Transverse colon (tissue), 4 donors: ENCODE data around the gene PI4K2A. TPM values are rescaled to one million over a fixed set of nuclear protein-coding genes. Genes with fewer than 3 reads are reported as not detected.

Experiments
- DNase-seq: peaks from one replicate; pipeline ENCODE4 v3.0.0-alpha.2; 2019
- H3K27ac ChIP-seq, 4 donors: fragments of 200-600 bp; sonication (generic); 2 replicates each; pipeline ENCODE4 v1.5.1; 2016 to 2018; ENCODE audit warnings: inconsistent platforms in 4 of 4
- H3K27me3 ChIP-seq: fragments of 200-600 bp; sonication (generic); 2 replicates; pipeline ENCODE4 v1.5.1; 2017; ENCODE audit warnings: inconsistent platforms
- H3K36me3 ChIP-seq, 4 donors: fragments of 200-600 bp; sonication (generic); 2 replicates each; pipeline ENCODE4 v1.5.1; 2017 to 2019; ENCODE audit warnings: inconsistent platforms in 4 of 4
- H3K4me1 ChIP-seq, 4 donors: fragments of 200-600 bp; sonication (generic); 2 replicates each; pipeline ENCODE4 v1.5.1; 2017 to 2020; ENCODE audit warnings: inconsistent platforms in 4 of 4
- H3K4me3 ChIP-seq, 4 donors: fragments of 200-600 bp; sonication (generic); 1 replicate in 1 of 4; 2 replicates in 3 of 4; pipeline versions ENCODE4 v1.5.1 to v1.6.1; 2017 to 2019; ENCODE audit warnings: inconsistent platforms in 4 of 4
- H3K9me3 ChIP-seq, 2 donors: fragments of 200-600 bp; sonication (generic); 2 replicates each; pipeline ENCODE4 v1.5.1; 2017 to 2019; ENCODE audit warnings: inconsistent platforms in 2 of 2
- EP300 ChIP-seq: sonication (generic); formaldehyde crosslinking; IDR thresholded peaks from one replicate; pipeline ENCODE4 v1.6.1; 2017; ENCODE audit warnings: antibody characterized with exemption, low read depth
- POLR2A ChIP-seq: fragments of 450-650 bp; IDR thresholded peaks from one replicate; pipeline ENCODE4 v1.6.1; 2016; ENCODE audit warnings: antibody characterized with exemption, mild to moderate bottlenecking, moderate library complexity
- POLR2AphosphoS5 ChIP-seq, 3 donors: sonication (generic); formaldehyde crosslinking; IDR thresholded peaks; one replicate each; pipeline ENCODE4 v1.6.1; 2016; ENCODE audit warnings: antibody characterized with exemption in 3 of 3
- WGBS, 2 donors: methylation state at CpG; one replicate each; pipeline ENCODE4 v1.1.5; 2018; ENCODE audit warnings: low coverage in 1 of 2; 5-methylcytosine and 5-hydroxymethylcytosine counted together
- in situ Hi-C, 4 donors: fragments of 200-750 bp; cut with MboI; loops; one replicate each; pipeline versions ENCODE4 v1.15.0 to v1.15.1; 2017; ENCODE audit warnings: low sequenced_read_pairs in 3 of 4, low pct_ligation_motif_present in 1 of 4, low pct_unique_long_range_greater_than_20kb in 1 of 4
- intact Hi-C: fragments of 100-400 bp; cut with DNase I; formaldehyde crosslinking; loops from one replicate; pipeline ENCODE4 v1.15.1; 2023; ENCODE audit warnings: low total_unique reads
- total RNA-seq, 4 donors: library from RNA; depleted of rRNA; stranded (reverse); fragments of >200 nt; gene quantifications; one replicate each; pipeline ENCODE4 v1.1.0, GENCODE V29; 2016
- TF ChIP-seq, protein P1 (sequence below), 5 experiments: fragments of 200-600 bp in 3 of 5; fragments of 450-650 bp in 2 of 5; sonication (generic) in 3 of 5; IDR thresholded peaks; 1 replicate in 2 of 5; 2 replicates in 3 of 5; pipeline ENCODE4 v1.5.1; 2016 to 2017; ENCODE audit warnings: antibody characterized with exemption in 5 of 5, inconsistent platforms in 3 of 5, mild to moderate bottlenecking in 2 of 5, moderate library complexity in 1 of 5

Gene PI4K2A
- total RNA-seq, 4 donors from 2014 or later = 7.6 to 19.1 (median 11.3) TPM

DNA sequence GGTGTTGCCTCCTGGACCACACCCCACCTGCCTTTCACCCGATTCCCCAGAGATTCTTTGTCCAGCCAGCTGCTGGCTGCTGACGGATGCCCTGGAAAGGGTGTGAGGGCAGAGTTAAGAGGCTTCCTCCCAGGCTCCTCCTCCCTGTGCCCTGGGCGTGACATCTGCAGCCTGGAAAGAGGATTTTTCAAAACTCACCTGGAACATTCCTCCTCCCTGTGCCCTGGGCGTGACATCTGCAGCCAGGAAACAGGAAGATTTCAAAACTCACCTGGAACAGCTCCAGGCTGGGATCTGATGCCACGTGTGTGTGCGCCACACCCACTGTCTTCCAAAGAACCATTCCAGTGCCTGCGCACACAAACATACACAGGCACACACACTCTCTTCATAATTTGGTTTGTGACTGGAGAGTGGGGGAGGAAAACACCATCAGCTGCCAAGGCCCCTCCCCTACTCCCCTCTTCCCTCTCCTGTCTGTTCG, 78.2 kb downstream of the PI4K2A start:
- in situ Hi-C loops = no loop called here
- DNase-seq = peak; percentile 94
- H3K9me3 ChIP-seq = no peaks in the 10 kb centered on the region
- H3K27ac ChIP-seq = peak overlapping the region; percentile 87 to 99 (median 96)
- H3K4me1 ChIP-seq = peaks cover 47 to 83% (median 69%) of the 10 kb centered on the region in 4 donors
- H3K36me3 ChIP-seq = no peaks in the 10 kb centered on the region
- intact Hi-C loops = no loop called here
- 22% methylated on average over 8 of the region's 8 CpGs; no CpG with 5 or more reads in 1 of the 2 donors for WGBS, 2 donors
- no peak overlapping the region for H3K4me3 ChIP-seq
- H3K27me3 ChIP-seq = no peaks in the 10 kb centered on the region
- TF ChIP-seq POLR2A (peak; percentile 46), EP300 (peak; percentile 32), POLR2AphosphoS5 (IDR thresholded peaks at IDR 0.05) (peak; percentile 50 to 88 (median 64))
- TF ChIP-seq, protein P1, sequence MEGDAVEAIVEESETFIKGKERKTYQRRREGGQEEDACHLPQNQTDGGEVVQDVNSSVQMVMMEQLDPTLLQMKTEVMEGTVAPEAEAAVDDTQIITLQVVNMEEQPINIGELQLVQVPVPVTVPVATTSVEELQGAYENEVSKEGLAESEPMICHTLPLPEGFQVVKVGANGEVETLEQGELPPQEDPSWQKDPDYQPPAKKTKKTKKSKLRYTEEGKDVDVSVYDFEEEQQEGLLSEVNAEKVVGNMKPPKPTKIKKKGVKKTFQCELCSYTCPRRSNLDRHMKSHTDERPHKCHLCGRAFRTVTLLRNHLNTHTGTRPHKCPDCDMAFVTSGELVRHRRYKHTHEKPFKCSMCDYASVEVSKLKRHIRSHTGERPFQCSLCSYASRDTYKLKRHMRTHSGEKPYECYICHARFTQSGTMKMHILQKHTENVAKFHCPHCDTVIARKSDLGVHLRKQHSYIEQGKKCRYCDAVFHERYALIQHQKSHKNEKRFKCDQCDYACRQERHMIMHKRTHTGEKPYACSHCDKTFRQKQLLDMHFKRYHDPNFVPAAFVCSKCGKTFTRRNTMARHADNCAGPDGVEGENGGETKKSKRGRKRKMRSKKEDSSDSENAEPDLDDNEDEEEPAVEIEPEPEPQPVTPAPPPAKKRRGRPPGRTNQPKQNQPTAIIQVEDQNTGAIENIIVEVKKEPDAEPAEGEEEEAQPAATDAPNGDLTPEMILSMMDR (IDR thresholded peaks at IDR 0.05) = no peak

DNA sequence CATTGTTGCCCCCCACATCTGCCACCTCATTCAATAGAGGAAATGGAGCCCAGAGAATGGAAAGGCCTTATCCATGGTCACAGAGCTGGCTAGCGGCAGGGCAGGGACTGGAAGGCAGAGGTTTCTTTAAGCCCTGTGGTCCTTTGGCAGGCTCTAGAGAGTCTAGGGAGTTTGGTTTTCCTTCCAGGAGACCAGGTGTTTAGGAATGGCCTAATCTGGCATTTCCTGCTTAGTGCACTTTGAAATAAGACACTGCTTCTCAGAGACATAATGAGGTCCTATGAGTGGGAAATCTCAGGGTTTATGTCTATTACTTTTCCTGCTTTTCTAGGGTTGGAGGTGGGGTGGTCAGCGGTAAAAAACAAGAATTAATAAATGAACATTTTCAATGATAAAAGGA, 79.1 kb downstream of the PI4K2A start:
- peak overlapping the region; percentile 87 to 99 (median 96) for H3K27ac ChIP-seq
- TF ChIP-seq POLR2AphosphoS5 (IDR thresholded peaks at IDR 0.05) = no peak
- TF ChIP-seq, protein P1 (IDR thresholded peaks at IDR 0.05) = no peak
- TF ChIP-seq EP300 = no peak
- TF ChIP-seq POLR2A = no peak
- intact Hi-C loops (no loop called here), in situ Hi-C loops (no loop called here)
- WGBS, 2 donors = 86 to 100% methylated on average over 1 to 2 of the region's 2 CpGs
- no peaks in the 10 kb centered on the region for H3K36me3 ChIP-seq
- no peak overlapping the region for H3K4me3 ChIP-seq
- DNase-seq = no peak
- H3K4me1 ChIP-seq = peaks cover 54 to 91% (median 75%) of the 10 kb centered on the region in 4 donors
- H3K9me3 ChIP-seq = no peaks in the 10 kb centered on the region
- no peaks in the 10 kb centered on the region for H3K27me3 ChIP-seq

DNA sequence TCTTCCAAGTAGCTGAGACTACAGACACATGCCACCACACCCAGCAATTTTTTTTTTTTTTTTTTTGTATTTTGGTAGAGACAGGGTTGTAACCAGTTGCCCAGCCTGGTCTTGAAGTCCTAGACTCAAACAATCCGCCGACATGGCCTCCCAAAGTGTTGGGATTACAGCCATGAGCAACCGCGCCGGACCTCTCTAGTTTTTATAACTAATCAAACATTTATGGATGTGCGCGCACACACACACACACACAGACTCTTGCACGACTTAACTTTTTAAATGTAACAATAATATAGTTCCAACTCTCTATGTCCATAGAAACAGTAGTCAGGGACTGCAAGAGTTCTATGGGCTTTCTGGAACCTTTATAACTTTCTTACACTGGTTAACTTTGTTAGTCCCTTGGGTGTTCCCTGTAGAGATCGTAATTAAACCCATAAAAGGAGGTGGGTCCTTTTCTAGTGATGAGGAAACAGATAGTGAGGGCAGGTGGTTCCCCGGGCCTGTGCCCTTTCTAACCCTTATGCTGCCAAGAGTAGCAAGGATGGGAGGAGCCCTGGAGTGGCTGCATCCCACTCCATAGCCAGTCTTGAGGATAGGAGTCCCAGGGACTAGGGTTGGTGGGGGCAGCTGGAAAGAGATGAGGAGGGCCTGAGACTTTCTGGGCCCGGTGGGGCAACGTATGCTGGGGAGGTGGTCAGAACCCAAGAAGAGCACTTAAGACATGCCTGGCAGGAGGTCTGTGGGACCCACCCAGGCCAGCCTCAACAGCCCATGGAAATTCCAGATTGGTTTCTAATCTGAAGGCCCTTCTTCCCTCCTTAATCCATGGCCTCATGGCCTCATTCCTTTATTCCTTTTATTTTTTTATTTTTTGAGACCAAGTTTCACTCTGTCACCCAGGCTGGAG, 81.7 kb downstream of the PI4K2A start:
- Histone ChIP-seq H3K27ac (peak overlapping the region; percentile 79 to 83 (median 82)), H3K27me3 (no peaks in the 10 kb centered on the region), H3K9me3 (no peaks in the 10 kb centered on the region), H3K4me3 (no peak overlapping the region), H3K4me1 (peaks cover 39 to 89% (median 65%) of the 10 kb centered on the region in 4 donors), H3K36me3 (no peaks in the 10 kb centered on the region)
- TF ChIP-seq, protein P1 (IDR thresholded peaks at IDR 0.05) = no peak
- TF ChIP-seq POLR2A = no peak
- TF ChIP-seq POLR2AphosphoS5 (IDR thresholded peaks at IDR 0.05) = peak in 2 of 3 donors; percentile 14 to 48
- TF ChIP-seq EP300 = no peak
- peak; percentile 82 for DNase-seq
- 15 to 40% methylated on average over 4 to 12 of the region's 12 CpGs for WGBS, 2 donors
- intact Hi-C loops = no loop called here
- in situ Hi-C loops = no loop called here

DNA sequence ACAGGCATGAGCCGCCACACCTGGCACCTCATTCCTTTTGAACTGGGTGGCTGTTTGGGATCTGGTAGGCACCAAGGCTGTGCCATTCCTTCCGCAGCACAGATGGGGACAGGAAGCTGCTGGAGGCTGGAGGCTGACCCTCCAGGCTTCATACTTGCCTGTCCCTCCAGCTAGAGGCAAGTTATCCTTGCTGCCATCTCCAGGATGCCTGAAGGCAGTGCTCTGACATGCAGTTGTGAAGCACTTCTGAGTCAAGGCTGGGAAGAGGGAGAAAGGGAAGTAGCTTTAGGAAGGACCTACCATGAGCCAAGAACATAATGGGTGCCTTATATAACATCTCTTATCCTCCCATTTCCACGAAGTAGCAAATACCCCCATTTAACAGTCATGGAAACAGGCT, 82.5 kb downstream of the PI4K2A start:
- H3K27ac ChIP-seq = peak overlapping the region; percentile 66 to 83 (median 82)
- in situ Hi-C loops (no loop called here), intact Hi-C loops (no loop called here)
- no peak for TF ChIP-seq POLR2AphosphoS5 (IDR thresholded peaks at IDR 0.05)
- H3K36me3 ChIP-seq = no peaks in the 10 kb centered on the region
- WGBS, 2 donors = 50 to 77% methylated on average over 1 to 3 of the region's 3 CpGs
- no peaks in the 10 kb centered on the region for H3K27me3 ChIP-seq
- no peak overlapping the region for H3K4me3 ChIP-seq
- no peaks in the 10 kb centered on the region for H3K9me3 ChIP-seq
- DNase-seq = no peak
- H3K4me1 ChIP-seq = peaks cover 30 to 86% (median 59%) of the 10 kb centered on the region in 4 donors
